Measurements from ENCODE around the gene UBQLN1. TPM values are rescaled to one million over a fixed set of nuclear protein-coding genes. Genes with fewer than 3 reads are reported as not detected.

Gene UBQLN1
- total RNA-seq, 1 experiment from 2014 or later: 111 TPM

DNA sequence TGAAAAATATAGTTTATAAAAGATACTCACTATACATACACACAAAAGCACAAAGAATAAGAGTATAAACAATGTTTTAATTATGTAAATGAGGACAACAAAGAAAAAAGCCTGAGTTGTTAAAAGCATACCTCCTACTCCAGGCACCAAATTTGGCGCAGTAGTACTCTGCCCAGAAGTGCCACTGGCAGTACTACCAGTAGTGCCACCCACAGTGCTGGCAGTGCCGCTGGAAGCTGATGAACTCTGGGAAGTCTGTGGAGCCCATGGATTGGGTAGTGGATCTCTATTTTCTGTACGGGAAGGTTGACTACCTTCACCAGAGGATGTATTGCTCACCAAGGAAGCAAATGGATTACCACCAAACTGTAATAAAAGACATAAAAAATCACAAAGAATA, 30.2 kb downstream of the UBQLN1 start:
- no peak overlapping the region for H2BK12ac ChIP-seq (ENCODE audit: insufficient read length, low read depth, low read length)
- TF ChIP-seq CTCF (conservative IDR thresholded peaks at IDR 0.05): no peak
- H2BK5ac ChIP-seq (ENCODE audit: insufficient read length, low read length): no peak overlapping the region
- H3K4me1 ChIP-seq (ENCODE audit: insufficient read depth, low read length): no peaks in the 10 kb centered on the region; the same call in 1 of the 2 replicates
- H3K18ac ChIP-seq (ENCODE audit: insufficient read length, low read depth, low read length): no peak overlapping the region
- H4K5ac ChIP-seq (ENCODE audit: insufficient read length, low read depth, low read length): no peak overlapping the region
- no peaks in the 10 kb centered on the region; the same call in 1 of the 2 replicates for H3K27me3 ChIP-seq (ENCODE audit: insufficient read depth, low read length)
- H3K9ac ChIP-seq (ENCODE audit: extremely low read depth, insufficient read length, low read length): no peak overlapping the region
- no peak overlapping the region for H4K8ac ChIP-seq (replicated peaks; ENCODE audit: insufficient read length, low read depth, low read length)
- H3K4me1 Mint-ChIP-seq: peaks cover 13 to 14% of the 10 kb centered on the region in 2 experiments
- peaks cover 4% of the 10 kb centered on the region; the same call in 1 of the 2 replicates for H3K79me2 ChIP-seq (ENCODE audit: insufficient read depth, low read length)
- no peak overlapping the region for H3T11ph ChIP-seq (ENCODE audit: low read length)
- no peak overlapping the region for H4K91ac ChIP-seq (ENCODE audit: insufficient read length, low read depth, low read length)
- H3K27ac ChIP-seq (ENCODE audit: insufficient read length, low read depth, low read length): no peak overlapping the region
- H2BK15ac ChIP-seq (ENCODE audit: low read depth, low read length): no peak overlapping the region
- no peak overlapping the region for H2AK5ac ChIP-seq (ENCODE audit: insufficient read length, low read length)
- no peak overlapping the region for H3K27ac Mint-ChIP-seq
- H3K36me3 Mint-ChIP-seq (ENCODE audit: insufficient read depth in 1 of 3, low read depth in 3 of 3): peaks cover 38 to 76% (median 67%) of the 10 kb centered on the region in 3 experiments
- peaks cover 12% of the 10 kb centered on the region for H3K79me1 ChIP-seq (ENCODE audit: insufficient read depth, low read depth, low read length, poor library complexity, severe bottlenecking)
- H3K23me2 ChIP-seq (ENCODE audit: insufficient read length, low read depth, low read length, poor library complexity, severe bottlenecking): no peaks in the 10 kb centered on the region
- H2BK20ac ChIP-seq (ENCODE audit: low read depth, low read length, poor library complexity, severe bottlenecking): no peak overlapping the region
- no peak overlapping the region; a peak in 1 of 5 replicates for H3K4me3 Mint-ChIP-seq
- DNase-seq: no peak
- no peaks in the 10 kb centered on the region for H4K20me1 ChIP-seq (ENCODE audit: control insufficient read depth, insufficient read depth, insufficient read length)
- H3K23ac ChIP-seq (ENCODE audit: insufficient read length, low read depth, low read length): no peak overlapping the region
- WGBS (ENCODE audit: extremely low coverage, insufficient read length, low lambda C conversion rate): no CpG with 5 or more reads among the region's 3 CpGs
- no peak overlapping the region for H3K4ac ChIP-seq (ENCODE audit: low read depth, low read length)
- H3K27me3 Mint-ChIP-seq (ENCODE audit: low read depth): no peaks in the 10 kb centered on the region
- H3K14ac ChIP-seq (ENCODE audit: insufficient read depth, low read length): no peak overlapping the region
- H2AFZ ChIP-seq (ENCODE audit: low read length): no peak overlapping the region
- H2BK120ac ChIP-seq (ENCODE audit: low read depth, low read length, poor library complexity, severe bottlenecking): no peak overlapping the region
- H3K4me2 ChIP-seq (ENCODE audit: insufficient read depth, insufficient read length, low read length): no peak overlapping the region
- no peak overlapping the region for H3K56ac ChIP-seq (ENCODE audit: insufficient read length, low read depth, low read length)
- H3K9me3 Mint-ChIP-seq: no peaks in the 10 kb centered on the region
- H3K9me3 ChIP-seq (ENCODE audit: control insufficient read depth, low read depth, low read length): no peaks in the 10 kb centered on the region

All from H9 (cell line).